GM12865 (cell line): ENCODE measurements around the gene PRPF6.

Source experiments
- DNase-seq: peaks from one replicate; pipeline ENCODE4 v3.0.0; 2010; ENCODE audit warnings: low read depth
- H3K4me3 ChIP-seq: 2 replicates; pipeline ENCODE4 v1.5.1; 2011; ENCODE audit warnings: mild to moderate bottlenecking, low read depth, low read length, control low read depth
- CTCF ChIP-seq: IDR thresholded peaks from 2 replicates; pipeline ENCODE4 v1.5.1; 2011; ENCODE audit warnings: low read length, control low read depth, low read depth, inconsistent platforms; ENCODE audit not compliant: insufficient read depth; ENCODE audit errors: missing control alignments

Gene PRPF6

GRCh38 chr20:64052987-64053840 is 72.3 kb downstream of the PRPF6 start:
- no peak overlapping the region for H3K4me3 ChIP-seq
- no peak for TF ChIP-seq CTCF
- no peak for DNase-seq

DNA sequence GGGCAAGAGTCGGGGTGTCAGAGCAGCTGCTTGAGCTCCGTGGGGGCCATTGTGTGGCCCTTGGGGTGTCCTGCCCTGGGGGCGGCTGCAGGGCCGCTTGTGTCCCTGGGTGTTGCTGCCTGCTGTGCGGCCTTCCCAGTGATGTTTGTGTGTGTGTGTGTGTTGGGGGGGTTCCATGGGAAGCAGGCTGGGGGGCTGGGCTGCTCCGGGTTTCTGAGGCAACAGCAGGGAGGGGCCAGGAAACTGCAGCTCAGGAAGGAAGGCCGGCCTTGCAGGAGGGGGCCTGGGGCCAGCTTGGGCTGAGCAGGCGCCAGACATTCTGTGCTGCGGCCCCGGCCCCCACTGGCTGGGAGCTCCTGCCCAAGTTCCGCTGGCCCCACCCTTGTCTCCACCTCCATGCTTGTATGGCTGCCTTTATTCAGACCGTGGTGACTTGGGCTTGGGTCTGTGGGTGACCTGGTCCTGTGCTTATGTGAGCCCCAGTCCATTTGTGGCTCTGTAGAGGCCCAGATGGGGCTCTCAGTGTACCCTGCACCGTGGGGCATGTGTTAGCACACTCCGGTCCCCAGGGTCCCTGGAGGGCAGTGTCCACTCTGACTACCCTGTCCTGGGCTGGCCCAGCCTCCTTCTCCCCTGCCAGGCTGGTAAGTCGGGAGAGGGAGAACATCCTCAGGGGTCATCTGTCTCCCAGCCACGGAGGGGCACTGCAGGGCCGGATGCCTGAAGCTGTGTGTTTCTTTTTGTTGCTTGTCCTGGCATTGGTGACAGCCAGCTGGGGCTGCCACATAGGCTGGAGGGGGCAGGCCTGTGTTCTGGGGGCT is 73.1 kb downstream of the PRPF6 start:
- DNase-seq: no peak
- H3K4me3 ChIP-seq: no peak overlapping the region
- TF ChIP-seq CTCF: peak; percentile 21

DNA sequence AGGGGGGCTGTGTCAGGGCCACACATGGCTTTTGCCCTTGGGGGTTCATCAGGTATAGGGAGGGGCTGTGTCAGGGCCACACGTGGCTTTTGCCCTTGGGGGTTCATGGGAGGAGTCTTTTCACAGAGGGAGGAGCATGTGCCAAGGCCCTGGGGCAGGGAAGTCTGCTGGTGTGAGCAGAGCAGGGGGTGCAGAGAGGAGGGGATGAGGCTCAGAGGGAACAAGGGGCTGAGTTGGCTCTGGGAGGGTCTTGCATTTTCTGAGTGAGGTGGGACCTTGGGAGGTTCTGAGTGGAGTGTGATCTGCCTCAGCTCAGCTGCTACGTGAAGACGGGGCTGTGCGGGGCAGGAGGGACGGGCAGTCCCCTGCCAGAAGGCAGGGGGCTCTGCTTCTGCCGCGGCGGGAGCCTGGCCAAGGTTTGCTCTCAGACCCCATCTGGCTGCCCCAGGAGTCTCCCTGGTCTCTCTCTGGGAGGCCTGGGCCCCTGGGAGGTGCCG is 74.5 kb downstream of the PRPF6 start:
- no peak overlapping the region for H3K4me3 ChIP-seq
- TF ChIP-seq CTCF: no peak
- DNase-seq: no peak

GRCh38 chr20:64055893-64056638 is 75.1 kb downstream of the PRPF6 start:
- peak; percentile 40 for DNase-seq
- no peak for TF ChIP-seq CTCF

DNA sequence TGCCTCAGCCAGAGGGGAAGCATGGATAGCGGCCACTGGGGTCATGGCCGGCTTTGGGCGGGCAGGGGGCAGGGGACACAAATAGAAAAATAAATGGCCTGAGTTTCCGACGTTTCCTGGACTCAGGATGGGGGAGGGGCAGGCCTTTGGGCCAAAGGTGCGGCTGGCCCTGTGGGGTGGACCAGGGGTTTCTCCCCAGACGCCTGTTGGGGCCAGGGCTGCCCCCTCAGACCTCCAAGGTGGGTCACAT is 75.6 kb downstream of the PRPF6 start:
- DNase-seq: no peak
- no peak for TF ChIP-seq CTCF
- H3K4me3 ChIP-seq: no peak overlapping the region

More at GRCh38 chr20:64055893-64056638, 75.1 kb downstream of the PRPF6 start:
- no peak overlapping the region for H3K4me3 ChIP-seq

DNA sequence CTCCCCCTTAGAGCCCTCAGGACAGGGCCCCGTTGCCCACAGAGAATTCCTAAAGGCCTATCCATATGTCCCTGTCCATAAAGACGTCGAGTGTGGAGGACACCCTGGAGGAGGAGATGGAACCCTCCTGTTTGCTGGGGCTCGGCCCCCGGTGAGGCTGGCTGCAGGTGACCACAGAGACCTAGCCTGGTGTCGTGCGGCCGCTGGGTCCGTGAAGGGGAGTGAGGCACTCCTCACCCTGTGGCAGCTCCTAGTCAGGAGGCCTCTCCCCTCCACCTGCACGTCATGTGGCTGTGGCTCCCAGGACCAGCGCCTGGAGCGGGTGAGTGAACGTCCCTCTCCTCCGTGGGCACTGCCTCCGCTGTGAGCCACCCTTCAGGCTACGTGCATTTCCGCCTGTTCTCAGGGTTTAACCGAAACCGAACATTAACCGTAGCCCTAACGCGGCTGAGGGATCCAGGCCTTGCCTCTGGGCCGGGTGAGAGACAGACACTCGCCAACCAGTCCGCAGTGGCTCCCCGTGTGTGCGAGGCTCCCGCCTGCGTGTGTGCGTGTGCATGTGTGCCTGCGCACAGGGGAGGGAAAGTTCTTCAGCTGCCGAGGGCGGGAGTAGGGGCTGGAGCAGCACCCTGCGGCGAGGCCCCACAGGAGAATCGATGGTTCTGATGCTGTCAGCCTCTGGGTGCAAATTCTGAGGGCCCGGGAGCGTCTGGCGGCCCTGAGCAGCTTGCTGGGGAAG is 76.1 kb downstream of the PRPF6 start:
- H3K4me3 ChIP-seq: no peak overlapping the region
- no peak for DNase-seq

More for the DNA sequence above, 76.1 kb downstream of the PRPF6 start:
- TF ChIP-seq CTCF: no peak
